DMS53 (cell line): ENCODE results near the gene UBL4B.

Experiments used
- DNase-seq: peaks from one replicate; lab custom pipeline; 2025; lab: John Stamatoyannopoulos, UW

The UBL4B gene

GRCh38 chr1:110155878-110156522 lies 43.8 kb downstream of the UBL4B start:
- DNase-seq = peak; percentile 8

DNA sequence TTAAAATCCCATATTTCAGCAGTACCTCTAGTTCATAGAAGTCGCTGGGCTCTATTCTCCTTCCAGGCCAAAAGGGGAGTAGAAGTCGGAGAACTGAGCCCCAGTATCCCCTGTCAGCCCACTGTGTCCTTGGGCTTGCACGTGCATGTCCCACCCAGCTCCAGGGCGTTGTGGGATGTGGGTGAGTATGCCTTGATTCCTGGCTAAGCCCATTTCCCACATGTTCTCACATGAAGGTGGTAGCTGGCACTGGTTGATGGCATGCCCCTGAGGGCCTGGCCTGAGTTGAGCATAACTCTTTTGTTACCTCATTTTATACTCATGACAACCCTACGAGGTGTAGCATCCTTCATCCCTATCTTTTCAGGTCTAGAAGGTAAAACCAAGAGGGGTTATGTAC lies 46.0 kb downstream of the UBL4B start:
- DNase-seq = no peak

GRCh38 chr1:110159168-110159567 lies 46.9 kb downstream of the UBL4B start:
- DNase-seq = no peak

- DNase-seq = no peak
These were observed 48.4 kb downstream of the UBL4B start for GRCh38 chr1:110160538-110161100.

DNA sequence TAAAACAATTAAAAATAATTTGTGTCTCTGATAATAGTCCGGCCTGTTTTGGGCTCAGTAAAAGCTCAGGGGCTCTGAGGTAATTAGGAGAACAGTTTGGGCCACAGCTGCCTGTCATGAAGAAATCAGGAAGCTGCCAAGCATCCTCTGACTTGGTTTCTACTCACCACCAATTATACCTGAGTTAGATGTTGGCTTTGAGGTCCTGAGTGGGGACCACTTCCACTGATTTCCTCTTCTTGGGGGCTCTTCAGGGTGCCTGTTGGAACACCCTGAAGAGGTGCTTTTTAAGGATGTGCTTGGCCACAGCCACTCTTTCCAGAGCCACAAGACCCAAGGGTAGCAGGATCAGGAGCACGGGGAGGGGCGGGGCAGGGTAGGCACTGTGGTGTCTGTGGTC lies 48.9 kb downstream of the UBL4B start:
- DNase-seq = no peak

DNA sequence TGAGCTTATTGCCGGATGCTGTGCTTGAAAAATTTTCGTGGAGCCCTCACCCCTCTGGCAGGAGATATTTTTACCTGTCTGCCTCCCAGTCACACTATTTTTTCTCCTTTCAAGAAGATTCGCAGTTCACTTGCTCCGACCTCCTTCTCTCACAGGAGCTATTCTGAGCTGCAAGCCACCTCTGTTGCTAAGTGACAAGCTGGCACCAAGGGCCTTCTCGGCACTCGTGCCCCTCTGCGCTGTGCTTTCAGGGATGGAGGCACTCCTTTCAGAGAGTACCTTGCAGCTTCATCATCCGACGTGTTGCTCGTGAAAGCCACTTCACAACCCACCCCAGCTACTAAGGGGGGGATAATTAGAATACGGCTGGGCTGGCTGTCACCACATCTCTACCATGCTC lies 49.6 kb downstream of the UBL4B start:
- DNase-seq = no peak
